Measurements from ENCODE around the gene SPG11. TPM values are rescaled to one million over a fixed set of nuclear protein-coding genes. Genes with fewer than 3 reads are reported as not detected.

Gene SPG11
- total and polyA plus RNA-seq, 2 experiments from 2014 or later: 21.5 to 53.6 TPM

GRCh38 chr15:44623178-44623577 is 40.3 kb downstream of the SPG11 start:
- TF ChIP-seq EZH2 (IDR thresholded peaks at IDR 0.05; ENCODE audit: insufficient read depth, poor library complexity, severe bottlenecking) (no peak), EZH2phosphoT487 (IDR thresholded peaks at IDR 0.05; ENCODE audit: insufficient read depth, low read depth) (no peak)
- Histone ChIP-seq H3K4me3 (no peak overlapping the region), H2AFZ (no peak overlapping the region), H3K9ac (no peak overlapping the region), H3K9me3 (ENCODE audit: low read depth) (no peaks in the 10 kb centered on the region), H3K4me2 (ENCODE audit: unreplicated experiment) (no peak overlapping the region), H3K36me3 (ENCODE audit: low read depth) (peaks cover 48% of the 10 kb centered on the region), H4K20me1 (ENCODE audit: insufficient read depth) (no peaks in the 10 kb centered on the region), H3K4me1 (ENCODE audit: insufficient read depth) (no peaks in the 10 kb centered on the region), H3K27ac (no peak overlapping the region), H3K9me2 (ENCODE audit: insufficient read depth) (no peaks in the 10 kb centered on the region), H3F3A (ENCODE audit: insufficient read depth) (no peaks in the 10 kb centered on the region), H3K27me3 (replicated peaks; ENCODE audit: insufficient read depth) (no peaks in the 10 kb centered on the region), H3K79me2 (ENCODE audit: insufficient read depth) (no peaks in the 10 kb centered on the region)
- DNase-seq: no peak
- in situ Hi-C loops (cut with MboI): no loop called here

GRCh38 chr15:44620081-44620480 is 43.4 kb downstream of the SPG11 start:
- H3K9me2 ChIP-seq (ENCODE audit: insufficient read depth): no peaks in the 10 kb centered on the region
- H3K9ac ChIP-seq: no peak overlapping the region
- H3K36me3 ChIP-seq (ENCODE audit: low read depth): peaks cover 55% of the 10 kb centered on the region
- H3K4me2 ChIP-seq (ENCODE audit: unreplicated experiment): no peak overlapping the region
- WGBS, 2 experiments (ENCODE audit: low coverage in 1 of 2, low lambda C conversion rate in 2 of 2, missing lambda C conversion rate in 2 of 2): 71 to 80% methylated on average over 1 of the region's 1 CpG
- H3K27ac ChIP-seq: no peak overlapping the region
- DNase-seq: no peak
- no peaks in the 10 kb centered on the region for H3F3A ChIP-seq (ENCODE audit: insufficient read depth)
- no peaks in the 10 kb centered on the region for H3K27me3 ChIP-seq (replicated peaks; ENCODE audit: insufficient read depth)
- TF ChIP-seq EZH2 (IDR thresholded peaks at IDR 0.05; ENCODE audit: insufficient read depth, poor library complexity, severe bottlenecking): no peak
- no peak for TF ChIP-seq EZH2phosphoT487 (IDR thresholded peaks at IDR 0.05; ENCODE audit: insufficient read depth, low read depth)
- no peak overlapping the region for H3K4me3 ChIP-seq
- in situ Hi-C loops (cut with MboI): no loop called here
- no peaks in the 10 kb centered on the region for H3K9me3 ChIP-seq (ENCODE audit: low read depth)
- H4K20me1 ChIP-seq (ENCODE audit: insufficient read depth): no peaks in the 10 kb centered on the region
- H3K79me2 ChIP-seq (ENCODE audit: insufficient read depth): no peaks in the 10 kb centered on the region
- H3K4me1 ChIP-seq (ENCODE audit: insufficient read depth): no peaks in the 10 kb centered on the region
- H2AFZ ChIP-seq: no peak overlapping the region

GRCh38 chr15:44616974-44617373 is 46.5 kb downstream of the SPG11 start:
- no peak for TF ChIP-seq EZH2 (IDR thresholded peaks at IDR 0.05; ENCODE audit: insufficient read depth, poor library complexity, severe bottlenecking)
- no peak for TF ChIP-seq EZH2phosphoT487 (IDR thresholded peaks at IDR 0.05; ENCODE audit: insufficient read depth, low read depth)
- in situ Hi-C loops (cut with MboI): no loop called here
- no peaks in the 10 kb centered on the region for H3K4me1 ChIP-seq (ENCODE audit: insufficient read depth)
- H2AFZ ChIP-seq: no peak overlapping the region
- peaks cover 55% of the 10 kb centered on the region for H3K36me3 ChIP-seq (ENCODE audit: low read depth)
- no peaks in the 10 kb centered on the region for H3K27me3 ChIP-seq (replicated peaks; ENCODE audit: insufficient read depth)
- no peaks in the 10 kb centered on the region for H3K9me2 ChIP-seq (ENCODE audit: insufficient read depth)
- H3K4me2 ChIP-seq (ENCODE audit: unreplicated experiment): no peak overlapping the region
- no peak for DNase-seq
- no peak overlapping the region for H3K9ac ChIP-seq
- H3K79me2 ChIP-seq (ENCODE audit: insufficient read depth): no peaks in the 10 kb centered on the region
- no peak overlapping the region for H3K27ac ChIP-seq
- H3F3A ChIP-seq (ENCODE audit: insufficient read depth): no peaks in the 10 kb centered on the region
- H3K9me3 ChIP-seq (ENCODE audit: low read depth): no peaks in the 10 kb centered on the region
- 91 to 100% methylated on average over 2 of the region's 2 CpGs for WGBS, 2 experiments (ENCODE audit: low coverage in 1 of 2, low lambda C conversion rate in 2 of 2, missing lambda C conversion rate in 2 of 2)
- no peaks in the 10 kb centered on the region for H4K20me1 ChIP-seq (ENCODE audit: insufficient read depth)
- H3K4me3 ChIP-seq: no peak overlapping the region

DNA sequence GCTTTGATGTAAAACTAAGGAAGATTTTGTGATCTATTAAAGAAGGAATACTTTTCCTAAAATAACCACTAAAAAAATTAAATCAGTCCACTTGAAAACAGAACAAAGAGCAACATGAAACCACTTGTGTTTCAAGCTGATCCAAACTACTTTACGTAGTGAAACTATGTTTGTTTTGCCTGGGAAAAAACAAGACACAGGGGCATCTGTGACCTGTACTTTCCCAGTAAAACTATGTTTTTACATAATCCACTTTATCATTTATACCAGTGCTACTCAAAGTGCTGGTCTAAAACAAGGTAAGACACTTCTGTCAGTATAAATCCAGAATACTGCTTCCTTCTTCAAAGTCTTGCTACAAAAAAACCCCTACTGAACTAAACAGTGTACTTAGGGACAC is 56.7 kb downstream of the SPG11 start:
- no peak for DNase-seq
- H3K36me3 ChIP-seq (ENCODE audit: low read depth): peaks cover 53% of the 10 kb centered on the region
- in situ Hi-C loops (cut with MboI): no loop called here

DNA sequence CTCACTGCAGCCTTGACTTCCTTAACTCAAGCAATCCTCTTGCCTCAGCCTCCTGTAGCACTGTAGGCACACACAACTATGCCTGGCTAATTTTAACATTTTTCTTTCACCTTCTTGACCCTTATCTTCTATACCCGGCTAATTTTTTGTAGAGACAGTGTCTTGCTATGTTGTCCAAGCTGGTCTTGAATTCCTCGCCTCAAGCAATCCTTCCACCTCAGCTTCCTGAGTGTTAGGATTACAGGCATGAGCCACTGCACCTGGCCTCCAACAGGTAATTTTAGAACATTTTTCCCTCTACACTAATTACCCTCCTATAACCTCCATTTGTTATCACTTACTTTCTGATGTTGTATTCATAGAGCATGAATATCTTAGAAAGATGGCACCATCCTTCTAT is 60.3 kb downstream of the SPG11 start:
- Histone ChIP-seq H3K9me3 (ENCODE audit: low read depth) (no peaks in the 10 kb centered on the region), H3K4me3 (no peak overlapping the region), H3K4me1 (ENCODE audit: insufficient read depth) (no peaks in the 10 kb centered on the region), H3K9ac (no peak overlapping the region), H3K9me2 (ENCODE audit: insufficient read depth) (no peaks in the 10 kb centered on the region), H3K27me3 (replicated peaks; ENCODE audit: insufficient read depth) (no peaks in the 10 kb centered on the region), H3K36me3 (ENCODE audit: low read depth) (peaks cover 58% of the 10 kb centered on the region), H3K79me2 (ENCODE audit: insufficient read depth) (no peaks in the 10 kb centered on the region), H3K27ac (no peak overlapping the region), H2AFZ (no peak overlapping the region), H3K4me2 (ENCODE audit: unreplicated experiment) (no peak overlapping the region), H3F3A (ENCODE audit: insufficient read depth) (no peaks in the 10 kb centered on the region), H4K20me1 (ENCODE audit: insufficient read depth) (no peaks in the 10 kb centered on the region)
- DNase-seq: no peak
- TF ChIP-seq EZH2phosphoT487 (IDR thresholded peaks at IDR 0.05; ENCODE audit: insufficient read depth, low read depth) (no peak), EZH2 (IDR thresholded peaks at IDR 0.05; ENCODE audit: insufficient read depth, poor library complexity, severe bottlenecking) (no peak)
- WGBS, 2 experiments (ENCODE audit: low coverage in 1 of 2, low lambda C conversion rate in 2 of 2, missing lambda C conversion rate in 2 of 2): 96% methylated on average over 2 of the region's 2 CpGs
- in situ Hi-C loops (cut with MboI): no loop called here

More for the DNA sequence above, 56.7 kb downstream of the SPG11 start:
- Histone ChIP-seq H3F3A (ENCODE audit: insufficient read depth) (no peaks in the 10 kb centered on the region), H4K20me1 (ENCODE audit: insufficient read depth) (no peaks in the 10 kb centered on the region), H3K4me3 (no peak overlapping the region), H3K27me3 (replicated peaks; ENCODE audit: insufficient read depth) (no peaks in the 10 kb centered on the region), H3K4me2 (ENCODE audit: unreplicated experiment) (no peak overlapping the region), H2AFZ (no peak overlapping the region), H3K27ac (no peak overlapping the region), H3K79me2 (ENCODE audit: insufficient read depth) (no peaks in the 10 kb centered on the region), H3K9ac (no peak overlapping the region), H3K4me1 (ENCODE audit: insufficient read depth) (no peaks in the 10 kb centered on the region), H3K9me2 (ENCODE audit: insufficient read depth) (no peaks in the 10 kb centered on the region), H3K9me3 (ENCODE audit: low read depth) (no peaks in the 10 kb centered on the region)
- TF ChIP-seq EZH2phosphoT487 (IDR thresholded peaks at IDR 0.05; ENCODE audit: insufficient read depth, low read depth) (no peak), EZH2 (IDR thresholded peaks at IDR 0.05; ENCODE audit: insufficient read depth, poor library complexity, severe bottlenecking) (no peak)
- 100% methylated on average over 1 of the region's 1 CpG for WGBS, 2 experiments (ENCODE audit: low coverage in 1 of 2, low lambda C conversion rate in 2 of 2, missing lambda C conversion rate in 2 of 2)

Measured in GM23248 (cell line).